Body of pancreas (tissue), 4 donors: ENCODE data around the gene PDC.

ENCODE experiments used
- CTCF ChIP-seq, 7 experiments: fragments of 450-650 bp in 4 of 7; fragments of 200-600 bp in 3 of 7; sonication (generic) in 3 of 7; IDR thresholded peaks; one replicate each; pipeline ENCODE4 v1.5.1; 2016 to 2019; ENCODE audit warnings: antibody characterized with exemption in 7 of 7
- POLR2A ChIP-seq, 3 donors: fragments of 450-650 bp; IDR thresholded peaks; one replicate each; pipeline ENCODE4 v1.6.1; 2016; ENCODE audit warnings: antibody characterized with exemption in 3 of 3, mild to moderate bottlenecking in 2 of 3

DNA sequence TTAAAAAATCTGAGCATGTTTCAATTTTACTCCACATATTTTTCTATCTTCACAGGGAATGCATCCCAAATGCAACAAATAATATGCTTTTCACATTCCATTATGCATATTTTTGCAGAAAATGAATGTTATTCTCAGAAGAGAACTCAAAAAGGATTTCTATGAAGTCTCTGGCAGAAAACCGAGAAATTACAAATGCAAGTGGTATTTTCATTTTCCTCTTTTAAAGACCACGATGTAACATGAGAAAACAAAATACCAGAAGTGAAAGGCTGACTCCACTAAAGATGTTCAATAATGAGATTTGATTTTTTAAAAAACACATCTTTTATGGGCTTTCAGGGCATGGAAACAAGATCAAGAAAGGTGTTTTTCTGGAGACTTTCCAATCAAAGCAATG lies 5.0 kb upstream of the PDC start:
- TF ChIP-seq CTCF (IDR thresholded peaks at IDR 0.05), result no peak
- TF ChIP-seq POLR2A (IDR thresholded peaks at IDR 0.05), result no peak
